ENCODE measurements around the gene IFTAP. TPM values are rescaled to one million over a fixed set of nuclear protein-coding genes. Genes with fewer than 3 reads are reported as not detected.

The IFTAP gene
- total RNA-seq, 1 donor from 2014 or later, result 12.3 TPM

- ATAC-seq (no peak), DNase-seq (no peak)
- H3K27ac ChIP-seq, result no peak overlapping the region
- H3K36me3 ChIP-seq, result no peaks in the 10 kb centered on the region
- H3K4me3 ChIP-seq, result no peak overlapping the region
- intact Hi-C loops (cut with DNase I), result no loop called here
- H3K4me1 ChIP-seq, result no peaks in the 10 kb centered on the region
- no peaks in the 10 kb centered on the region for H3K27me3 ChIP-seq
- no peak for TF ChIP-seq CTCF (IDR thresholded peaks at IDR 0.05)
- no peaks in the 10 kb centered on the region for H3K9me3 ChIP-seq
Observed at GRCh38 chr11:36688571-36689291, 94.4 kb downstream of the IFTAP start.

GRCh38 chr11:36689442-36689841 lies 95.1 kb downstream of the IFTAP start:
- ATAC-seq, result no peak
- no peak for DNase-seq
- Histone ChIP-seq H3K4me3 (no peak overlapping the region), H3K9me3 (no peaks in the 10 kb centered on the region), H3K4me1 (no peaks in the 10 kb centered on the region), H3K27me3 (no peaks in the 10 kb centered on the region), H3K36me3 (no peaks in the 10 kb centered on the region), H3K27ac (no peak overlapping the region)
- no peak for TF ChIP-seq CTCF (IDR thresholded peaks at IDR 0.05)
- intact Hi-C loops (cut with DNase I), result no loop called here

- H3K4me3 ChIP-seq, result no peak overlapping the region
- H3K9me3 ChIP-seq, result no peaks in the 10 kb centered on the region
- DNase-seq (no peak), ATAC-seq (no peak)
- intact Hi-C loops (cut with DNase I), result no loop called here
- no peak overlapping the region for H3K27ac ChIP-seq
- no peaks in the 10 kb centered on the region for H3K27me3 ChIP-seq
- H3K4me1 ChIP-seq, result no peaks in the 10 kb centered on the region
- no peak for TF ChIP-seq CTCF (IDR thresholded peaks at IDR 0.05)
- H3K36me3 ChIP-seq, result no peaks in the 10 kb centered on the region
Observed at GRCh38 chr11:36692704-36693103, 98.4 kb downstream of the IFTAP start.

- H3K4me1 ChIP-seq, result no peaks in the 10 kb centered on the region
- DNase-seq (no peak), ATAC-seq (no peak)
- H3K27me3 ChIP-seq, result no peaks in the 10 kb centered on the region
- intact Hi-C loops (cut with DNase I), result no loop called here
- H3K4me3 ChIP-seq, result no peak overlapping the region
- TF ChIP-seq CTCF (IDR thresholded peaks at IDR 0.05), result no peak
- no peaks in the 10 kb centered on the region for H3K36me3 ChIP-seq
- no peaks in the 10 kb centered on the region for H3K9me3 ChIP-seq
- no peak overlapping the region for H3K27ac ChIP-seq
Observed at GRCh38 chr11:36693139-36693843, 99.0 kb downstream of the IFTAP start.

GRCh38 chr11:36695111-36695510 lies 100.8 kb downstream of the IFTAP start:
- H3K27me3 ChIP-seq, result no peaks in the 10 kb centered on the region
- intact Hi-C loops (cut with DNase I), result no loop called here
- H3K36me3 ChIP-seq, result no peaks in the 10 kb centered on the region
- H3K4me3 ChIP-seq, result no peak overlapping the region
- no peaks in the 10 kb centered on the region for H3K9me3 ChIP-seq
- no peak overlapping the region for H3K27ac ChIP-seq
- ATAC-seq (no peak), DNase-seq (no peak)
- H3K4me1 ChIP-seq, result no peaks in the 10 kb centered on the region
- TF ChIP-seq CTCF (IDR thresholded peaks at IDR 0.05), result no peak
